Hepatocyte (in vitro differentiated cells): ENCODE data around the gene KLHL26. TPM values are rescaled to one million over a fixed set of nuclear protein-coding genes. Genes with fewer than 3 reads are reported as not detected.

Experiments
- DNase-seq: peaks from one replicate; pipeline ENCODE4 v3.0.0-alpha.2; 2016; ENCODE audit warnings: low spot score
- H2AFZ ChIP-seq: fragments of 200-600 bp; sonication (generic); 2 replicates; pipeline ENCODE4 v1.6.0; 2016; ENCODE audit warnings: antibody characterized with exemption, mild to moderate bottlenecking
- H3K27ac ChIP-seq: fragments of 200-600 bp; sonication (generic); 2 replicates; pipeline ENCODE4 v1.5.1; 2016; ENCODE audit warnings: mild to moderate bottlenecking
- H3K27me3 ChIP-seq: fragments of 200-600 bp; sonication (generic); 2 replicates; pipeline ENCODE4 v1.6.1; 2016
- H3K36me3 ChIP-seq: fragments of 200-600 bp; sonication (generic); replicated peaks from 2 replicates; pipeline ENCODE4 v1.5.1; 2016; ENCODE audit warnings: low read depth; ENCODE audit not compliant: insufficient read depth
- H3K4me1 ChIP-seq: fragments of 200-600 bp; sonication (generic); 2 replicates; pipeline ENCODE4 v1.5.1; 2016; ENCODE audit warnings: mild to moderate bottlenecking, moderate library complexity; ENCODE audit not compliant: insufficient read depth
- H3K4me2 ChIP-seq: fragments of 200-600 bp; sonication (generic); 2 replicates; pipeline ENCODE4 v1.6.0; 2016
- H3K4me3 ChIP-seq: fragments of 200-600 bp; sonication (generic); 2 replicates; pipeline ENCODE4 v1.5.1; 2016; ENCODE audit warnings: mild to moderate bottlenecking
- H3K79me2 ChIP-seq: fragments of 200-600 bp; sonication (generic); 2 replicates; pipeline ENCODE4 v1.6.0; 2017; ENCODE audit warnings: mild to moderate bottlenecking
- H3K9me2 ChIP-seq: fragments of 200-600 bp; sonication (generic); replicated peaks from 2 replicates; pipeline ENCODE4 v1.6.0; 2017; ENCODE audit warnings: mild to moderate bottlenecking; ENCODE audit not compliant: insufficient read depth
- H3K9me3 ChIP-seq: fragments of 200-600 bp; sonication (generic); 2 replicates; pipeline ENCODE4 v1.5.1; 2016; ENCODE audit warnings: low read depth, mild to moderate bottlenecking
- H4K20me1 ChIP-seq: fragments of 200-600 bp; sonication (generic); 2 replicates; pipeline ENCODE4 v1.6.0; 2016; ENCODE audit warnings: mild to moderate bottlenecking; ENCODE audit not compliant: insufficient read depth, poor library complexity, severe bottlenecking
- EZH2 ChIP-seq: fragments of 200-600 bp; sonication (generic); IDR thresholded peaks from 2 replicates; pipeline ENCODE4 v1.6.1; 2016; ENCODE audit warnings: antibody characterized with exemption, mild to moderate bottlenecking, borderline replicate concordance
- EZH2phosphoT487 ChIP-seq: fragments of 200-600 bp; sonication (generic); IDR thresholded peaks from one replicate; pipeline ENCODE4 v1.6.1; 2018; ENCODE audit warnings: antibody characterized with exemption, mild to moderate bottlenecking, low read depth, moderate library complexity; ENCODE audit not compliant: unreplicated experiment, severe bottlenecking
- WGBS: methylation state at CpG from one replicate; pipeline ENCODE4 v1.1.6; 2016; ENCODE audit warnings: low lambda C conversion rate; ENCODE audit errors: missing lambda C conversion rate; 5-methylcytosine and 5-hydroxymethylcytosine counted together
- polyA plus RNA-seq: library from polyadenylated mRNA; unstranded; fragments of >200 nt; fragmentation: Nextera tagmentation; extraction: Ambion mirVana; gene quantifications from 2 replicates; pipeline ENCODE4 v1.2.1, GENCODE V29; 2016
- total RNA-seq: library from RNA; depleted of rRNA; stranded (reverse); fragments of >200 nt; gene quantifications from 2 replicates; pipeline ENCODE4 v1.2.3, GENCODE V29; 2014
- TF ChIP-seq, protein P1 (sequence below): fragments of 200-600 bp; sonication (generic); IDR thresholded peaks from 2 replicates; pipeline ENCODE4 v1.5.1; 2016; ENCODE audit warnings: antibody characterized with exemption, mild to moderate bottlenecking; ENCODE audit not compliant: poor library complexity

Gene KLHL26
- total and polyA plus RNA-seq, 2 experiments from 2014 or later: 5.0 to 7.6 TPM

DNA sequence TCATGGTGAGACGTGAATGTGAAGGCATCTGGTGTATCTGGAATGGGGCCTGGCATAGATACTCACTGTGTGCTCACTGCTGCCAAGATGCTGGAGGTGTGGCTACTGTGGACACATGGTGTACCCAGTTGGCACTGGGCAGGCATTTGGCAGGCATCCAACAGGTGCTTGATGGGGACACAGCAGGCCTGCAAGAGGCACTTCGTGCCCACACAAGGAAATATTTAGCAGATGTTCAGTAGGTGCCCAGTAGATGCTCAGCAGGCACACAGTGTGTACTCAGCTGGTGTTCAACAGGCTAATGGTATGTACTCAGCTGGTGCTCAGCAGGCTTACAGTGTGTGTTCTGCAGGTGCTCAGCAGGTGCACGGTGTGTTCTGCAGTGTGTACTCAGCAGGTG lies 60.9 kb downstream of the KLHL26 start:
- Histone ChIP-seq H3K27ac (no peak overlapping the region), H2AFZ (no peak overlapping the region), H3K36me3 (no peaks in the 10 kb centered on the region), H3K79me2 (peaks cover 63% of the 10 kb centered on the region), H3K4me3 (no peak overlapping the region), H3K4me2 (no peak overlapping the region), H3K4me1 (peaks cover 11% of the 10 kb centered on the region), H4K20me1 (peaks cover 57% of the 10 kb centered on the region), H3K9me3 (no peaks in the 10 kb centered on the region), H3K9me2 (no peaks in the 10 kb centered on the region), H3K27me3 (no peaks in the 10 kb centered on the region)
- TF ChIP-seq EZH2phosphoT487 (no peak), EZH2 (no peak)
- TF ChIP-seq, protein P1, sequence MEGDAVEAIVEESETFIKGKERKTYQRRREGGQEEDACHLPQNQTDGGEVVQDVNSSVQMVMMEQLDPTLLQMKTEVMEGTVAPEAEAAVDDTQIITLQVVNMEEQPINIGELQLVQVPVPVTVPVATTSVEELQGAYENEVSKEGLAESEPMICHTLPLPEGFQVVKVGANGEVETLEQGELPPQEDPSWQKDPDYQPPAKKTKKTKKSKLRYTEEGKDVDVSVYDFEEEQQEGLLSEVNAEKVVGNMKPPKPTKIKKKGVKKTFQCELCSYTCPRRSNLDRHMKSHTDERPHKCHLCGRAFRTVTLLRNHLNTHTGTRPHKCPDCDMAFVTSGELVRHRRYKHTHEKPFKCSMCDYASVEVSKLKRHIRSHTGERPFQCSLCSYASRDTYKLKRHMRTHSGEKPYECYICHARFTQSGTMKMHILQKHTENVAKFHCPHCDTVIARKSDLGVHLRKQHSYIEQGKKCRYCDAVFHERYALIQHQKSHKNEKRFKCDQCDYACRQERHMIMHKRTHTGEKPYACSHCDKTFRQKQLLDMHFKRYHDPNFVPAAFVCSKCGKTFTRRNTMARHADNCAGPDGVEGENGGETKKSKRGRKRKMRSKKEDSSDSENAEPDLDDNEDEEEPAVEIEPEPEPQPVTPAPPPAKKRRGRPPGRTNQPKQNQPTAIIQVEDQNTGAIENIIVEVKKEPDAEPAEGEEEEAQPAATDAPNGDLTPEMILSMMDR: no peak
- 100% methylated on average over 3 of the region's 3 CpGs for WGBS
- DNase-seq: no peak

DNA sequence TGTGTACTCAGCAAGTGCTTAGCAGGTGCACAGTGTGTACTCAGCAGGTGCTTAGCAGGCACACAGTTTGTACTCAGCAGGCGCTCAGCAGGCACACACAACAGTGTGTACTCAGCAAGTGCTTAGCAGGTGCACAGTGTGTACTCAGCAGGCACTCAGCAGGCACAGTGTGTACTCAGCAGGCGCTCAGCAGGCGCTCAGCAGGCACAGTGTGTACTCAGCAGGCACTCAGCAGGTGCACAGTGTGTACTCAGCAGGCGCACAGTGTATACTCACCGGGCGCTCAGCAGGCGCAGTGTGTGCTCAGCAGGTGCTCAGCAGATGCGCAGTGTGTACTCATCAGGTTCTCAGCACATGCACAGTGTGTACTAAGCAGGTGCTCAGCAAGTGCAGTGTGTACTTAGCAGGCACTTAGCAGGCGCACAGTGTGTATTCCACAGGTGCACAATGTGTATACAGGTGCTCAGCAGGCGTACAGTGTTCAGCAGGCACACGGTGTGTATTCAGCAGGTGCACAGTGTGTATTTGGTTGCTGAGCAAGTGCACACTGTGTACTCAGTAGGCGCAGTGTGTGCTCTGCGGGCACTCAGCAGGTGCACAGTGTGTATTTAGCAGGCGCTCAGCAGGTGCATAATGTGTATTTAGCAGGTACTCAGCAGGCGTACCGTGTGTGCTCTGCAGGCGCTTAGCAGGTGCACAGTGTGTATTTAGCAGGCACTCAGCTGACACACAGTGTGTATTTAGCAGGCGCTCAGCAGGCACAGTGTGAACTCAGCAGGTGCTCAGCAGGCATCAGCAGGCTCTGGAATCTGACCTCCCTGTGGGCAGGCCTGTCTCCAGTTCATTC lies 61.7 kb downstream of the KLHL26 start:
- Histone ChIP-seq H3K4me2 (no peak overlapping the region), H3K9me3 (no peaks in the 10 kb centered on the region), H4K20me1 (peaks cover 57% of the 10 kb centered on the region), H3K4me1 (peaks cover 11% of the 10 kb centered on the region), H3K27ac (no peak overlapping the region), H3K79me2 (peaks cover 71% of the 10 kb centered on the region), H2AFZ (no peak overlapping the region), H3K36me3 (no peaks in the 10 kb centered on the region), H3K27me3 (no peaks in the 10 kb centered on the region), H3K4me3 (no peak overlapping the region), H3K9me2 (no peaks in the 10 kb centered on the region)
- TF ChIP-seq, protein P1: no peak
- TF ChIP-seq EZH2phosphoT487 (no peak), EZH2 (no peak)
- WGBS: 90% methylated on average over 18 of the region's 18 CpGs
- no peak for DNase-seq

DNA sequence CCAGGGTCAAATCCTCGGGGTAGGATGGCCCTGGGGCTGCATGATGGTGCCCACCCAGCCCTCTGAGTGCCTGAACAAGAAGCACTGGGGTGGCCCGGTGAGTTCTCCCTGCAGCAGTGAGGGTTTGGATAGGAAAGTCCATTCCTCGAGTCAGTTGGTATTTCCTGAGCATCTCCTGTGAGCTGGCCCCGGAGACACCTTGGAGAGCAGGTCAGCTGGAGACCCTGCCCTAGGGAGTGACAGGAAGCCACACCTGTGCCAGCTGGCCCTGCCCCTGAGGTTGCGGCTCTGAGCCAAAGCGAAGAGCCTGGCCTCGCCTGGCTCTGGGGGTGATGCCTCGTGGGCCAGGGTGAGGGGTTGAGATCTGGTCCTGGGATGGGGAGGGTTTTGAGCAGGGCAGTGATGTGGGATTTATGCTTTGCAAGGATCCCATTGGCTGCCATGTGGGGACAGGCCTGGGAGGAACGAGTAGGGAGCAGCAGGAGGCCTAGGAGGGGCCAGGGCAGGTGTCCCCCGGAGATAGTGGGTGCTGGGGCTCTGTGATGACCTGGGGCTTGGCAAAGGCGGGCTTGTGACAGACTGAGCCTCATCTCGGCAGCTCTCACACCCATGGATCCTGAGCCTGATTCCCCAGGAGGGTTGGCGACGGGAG lies 62.7 kb downstream of the KLHL26 start:
- H2AFZ ChIP-seq: no peak overlapping the region
- WGBS: 90% methylated on average over 14 of the region's 14 CpGs
- H3K4me2 ChIP-seq: no peak overlapping the region
- no peaks in the 10 kb centered on the region for H3K9me3 ChIP-seq
- no peak overlapping the region for H3K27ac ChIP-seq
- H3K27me3 ChIP-seq: no peaks in the 10 kb centered on the region
- H3K9me2 ChIP-seq: no peaks in the 10 kb centered on the region
- peaks cover 55% of the 10 kb centered on the region for H4K20me1 ChIP-seq
- H3K79me2 ChIP-seq: peaks cover 73% of the 10 kb centered on the region
- no peak overlapping the region for H3K4me3 ChIP-seq
- peaks cover 11% of the 10 kb centered on the region for H3K4me1 ChIP-seq
- no peak for TF ChIP-seq EZH2phosphoT487
- no peak for TF ChIP-seq EZH2
- TF ChIP-seq, protein P1: no peak
- no peaks in the 10 kb centered on the region for H3K36me3 ChIP-seq
- no peak for DNase-seq
